Stimulated activated CD4-positive, alpha-beta T cell treated with anti-CD3 and anti-CD28 coated beads, Interleukin-15, amount 100 ng/mL, for 48 hours (primary cell): ENCODE measurements around the gene ZNF418.
A peak's percentile ranks its signal among the peaks of the same experiment; 100 is the strongest.
"Not testable (repeated sequence)": the region's sequence is repeated elsewhere in the genome, so short reads cannot be mapped to it uniquely, and the experiment has no call there.

Source experiments
- DNase-seq, 2 donors: peaks; one replicate each; pipeline ENCODE4 v3.0.0-alpha.2; 2020; ENCODE audit warnings: low read depth in 2 of 2

The ZNF418 gene

DNA sequence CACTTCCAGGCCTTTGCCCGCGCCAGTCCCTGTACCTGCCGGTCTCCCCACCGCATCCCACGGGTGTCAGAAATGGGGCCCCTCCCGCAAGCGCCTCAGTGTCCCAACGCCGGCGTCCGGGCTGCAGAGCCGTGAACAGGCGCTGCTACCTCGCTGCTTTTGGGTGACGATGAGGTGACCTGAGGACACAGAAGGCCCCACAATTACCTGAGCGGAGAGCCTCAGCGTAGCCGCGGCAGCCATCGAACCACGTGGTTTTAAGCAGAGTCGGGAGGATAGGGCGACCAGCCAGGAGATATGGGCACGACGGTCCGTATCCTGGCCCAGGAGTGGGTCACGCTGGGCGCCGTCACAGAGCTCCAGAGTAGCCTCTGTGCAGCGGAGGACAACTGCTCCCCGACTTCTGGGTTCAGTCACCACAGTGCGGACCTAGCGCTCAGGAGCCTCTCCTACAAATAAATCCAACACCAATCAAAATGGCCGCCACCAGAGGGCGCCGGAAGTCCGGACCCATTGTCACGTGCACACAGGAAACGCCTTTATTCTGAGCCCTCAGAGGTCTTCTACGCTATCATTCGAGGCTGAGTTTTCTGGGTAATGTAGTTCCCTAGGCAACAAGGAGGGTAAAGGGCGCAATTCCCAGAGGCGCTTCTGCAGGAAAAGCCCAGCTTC lies 46.5 kb downstream of the ZNF418 start, which contains the start of gene ZNF814:
Gene ZNF814 (minus strand): TSS at position 478 of the 672 bp plus-strand sequence. CDS start 235 bp downstream, at position 243.
- peak; percentile 69 to 70 for DNase-seq

- DNase-seq: peak in 1 of 2 donors; percentile 1
Observed at GRCh38 chr19:57888107-57888559, 47.1 kb downstream of the ZNF418 start.

DNA sequence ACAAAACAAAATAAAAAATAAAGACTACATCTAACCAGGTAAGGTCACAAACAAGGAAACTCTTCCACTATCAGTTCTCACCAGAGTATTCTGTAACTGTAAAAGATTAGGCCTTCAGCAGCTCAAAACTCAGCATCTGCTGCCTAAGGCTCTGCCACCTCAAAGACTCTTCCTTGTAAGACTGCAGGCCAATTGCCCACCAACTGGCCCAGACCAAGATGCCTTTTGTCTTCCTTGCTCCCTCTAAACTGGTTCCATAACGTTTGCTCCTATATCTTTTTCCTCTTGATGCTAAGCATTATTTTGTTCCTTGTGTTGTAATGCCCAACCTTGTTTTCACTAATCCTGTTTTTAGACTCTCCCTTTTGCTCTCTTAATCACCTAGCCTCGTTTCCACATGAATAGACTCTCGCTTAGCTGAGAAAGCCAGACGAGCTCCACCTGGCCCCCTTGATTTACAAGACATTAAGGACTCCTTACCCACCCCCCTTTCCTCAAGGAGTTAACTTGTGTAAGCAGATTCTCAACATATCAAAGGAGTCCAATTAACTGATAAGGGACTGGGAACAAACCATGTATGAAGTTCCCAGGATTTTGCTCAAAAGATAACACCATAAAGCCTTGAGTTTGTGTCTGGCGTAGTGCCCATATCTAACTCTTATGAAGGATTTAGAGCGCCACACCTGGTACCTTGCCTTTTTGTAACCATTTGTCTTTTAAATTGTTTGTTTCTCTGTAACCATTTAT lies 47.8 kb downstream of the ZNF418 start:
- DNase-seq: no peak

- DNase-seq: no peak
Observed at GRCh38 chr19:57886046-57886445, 49.2 kb downstream of the ZNF418 start.

DNA sequence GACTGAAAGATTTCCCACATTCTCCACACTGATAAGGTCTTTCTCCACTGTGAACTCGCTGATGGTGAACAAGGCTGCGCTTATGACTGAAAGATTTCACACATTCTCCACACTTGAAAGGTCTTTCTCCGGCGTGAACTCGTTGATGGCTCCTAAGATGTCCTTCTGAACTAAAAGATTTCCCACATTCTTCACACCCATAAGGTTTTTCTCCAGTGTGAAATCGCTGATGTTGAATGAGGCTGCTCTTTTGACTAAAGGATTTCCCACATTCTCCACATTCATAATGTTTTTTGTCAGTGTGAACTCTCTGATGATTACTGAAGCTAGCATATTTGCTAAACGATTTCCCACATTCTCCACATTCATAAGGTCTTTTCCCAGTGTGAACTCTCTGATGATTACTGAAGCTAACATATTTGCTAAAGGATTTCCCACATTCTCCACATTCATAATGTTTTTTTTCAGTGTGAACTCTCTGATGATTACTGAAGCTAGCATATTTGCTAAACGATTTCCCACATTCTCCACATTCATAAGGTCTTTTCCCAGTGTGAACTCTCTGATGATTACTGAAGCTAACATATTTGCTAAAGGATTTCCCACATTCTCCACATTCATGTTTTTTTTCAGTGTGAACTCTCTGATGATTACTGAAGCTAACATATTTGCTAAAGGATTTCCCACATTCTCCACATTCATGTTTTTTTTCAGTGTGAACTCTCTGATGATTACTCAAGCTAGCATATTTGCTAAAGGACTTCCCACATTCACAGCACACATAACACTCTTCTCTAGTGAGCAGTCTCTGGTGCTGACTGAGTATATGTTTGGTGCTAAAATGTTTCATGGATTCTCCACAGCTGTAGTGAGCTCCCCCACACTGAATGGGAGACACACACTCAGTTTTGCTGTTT lies 61.1 kb downstream of the ZNF418 start:
- DNase-seq: not testable (repeated sequence)

DNA sequence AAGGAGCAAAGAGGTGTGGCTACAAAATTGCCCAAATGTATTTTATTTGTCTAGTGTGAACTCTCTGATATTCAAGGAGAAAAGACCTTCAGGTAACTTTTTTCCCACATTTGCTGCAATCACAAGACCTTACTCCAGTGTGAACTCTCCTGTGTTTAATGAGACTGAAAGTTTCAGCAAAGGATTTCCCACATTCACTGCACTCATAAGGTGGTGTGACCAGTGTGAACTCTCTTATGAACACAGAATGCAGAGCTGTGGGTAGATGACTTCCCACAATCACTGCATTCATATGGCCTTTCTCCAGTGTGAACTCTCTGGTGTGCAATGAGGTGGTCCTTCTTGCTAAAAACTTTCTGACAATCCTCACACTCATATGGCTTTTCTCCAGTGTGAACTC lies 62.8 kb downstream of the ZNF418 start:
- no peak for DNase-seq
